ENCODE results near the gene TMC7.

The TMC7 gene

GRCh38 chr16:19092653-19093410 is 109.1 kb downstream of the TMC7 start:
- no peak overlapping the region for H3K4me3 ChIP-seq (ENCODE audit: low read depth, low read length)
- TF ChIP-seq, protein P1, sequence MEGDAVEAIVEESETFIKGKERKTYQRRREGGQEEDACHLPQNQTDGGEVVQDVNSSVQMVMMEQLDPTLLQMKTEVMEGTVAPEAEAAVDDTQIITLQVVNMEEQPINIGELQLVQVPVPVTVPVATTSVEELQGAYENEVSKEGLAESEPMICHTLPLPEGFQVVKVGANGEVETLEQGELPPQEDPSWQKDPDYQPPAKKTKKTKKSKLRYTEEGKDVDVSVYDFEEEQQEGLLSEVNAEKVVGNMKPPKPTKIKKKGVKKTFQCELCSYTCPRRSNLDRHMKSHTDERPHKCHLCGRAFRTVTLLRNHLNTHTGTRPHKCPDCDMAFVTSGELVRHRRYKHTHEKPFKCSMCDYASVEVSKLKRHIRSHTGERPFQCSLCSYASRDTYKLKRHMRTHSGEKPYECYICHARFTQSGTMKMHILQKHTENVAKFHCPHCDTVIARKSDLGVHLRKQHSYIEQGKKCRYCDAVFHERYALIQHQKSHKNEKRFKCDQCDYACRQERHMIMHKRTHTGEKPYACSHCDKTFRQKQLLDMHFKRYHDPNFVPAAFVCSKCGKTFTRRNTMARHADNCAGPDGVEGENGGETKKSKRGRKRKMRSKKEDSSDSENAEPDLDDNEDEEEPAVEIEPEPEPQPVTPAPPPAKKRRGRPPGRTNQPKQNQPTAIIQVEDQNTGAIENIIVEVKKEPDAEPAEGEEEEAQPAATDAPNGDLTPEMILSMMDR (IDR thresholded peaks at IDR 0.05; ENCODE audit: borderline replicate concordance, insufficient read depth, low read depth, low read length): no peak

GRCh38 chr16:19093631-19094541 is 110.2 kb downstream of the TMC7 start:
- TF ChIP-seq, protein P1 (IDR thresholded peaks at IDR 0.05; ENCODE audit: borderline replicate concordance, insufficient read depth, low read depth, low read length): no peak
- no peak overlapping the region for H3K4me3 ChIP-seq (ENCODE audit: low read depth, low read length)

GRCh38 chr16:19094542-19095365 is 111.0 kb downstream of the TMC7 start:
- H3K4me3 ChIP-seq (ENCODE audit: low read depth, low read length): no peak overlapping the region
- TF ChIP-seq, protein P1 (IDR thresholded peaks at IDR 0.05; ENCODE audit: borderline replicate concordance, insufficient read depth, low read depth, low read length): no peak

GRCh38 chr16:19095654-19096053 is 111.9 kb downstream of the TMC7 start:
- TF ChIP-seq, protein P1 (IDR thresholded peaks at IDR 0.05; ENCODE audit: borderline replicate concordance, insufficient read depth, low read depth, low read length): no peak
- no peak overlapping the region for H3K4me3 ChIP-seq (ENCODE audit: low read depth, low read length)

GRCh38 chr16:19098173-19098572 is 114.4 kb downstream of the TMC7 start:
- TF ChIP-seq, protein P1 (IDR thresholded peaks at IDR 0.05; ENCODE audit: borderline replicate concordance, insufficient read depth, low read depth, low read length): no peak

DNA sequence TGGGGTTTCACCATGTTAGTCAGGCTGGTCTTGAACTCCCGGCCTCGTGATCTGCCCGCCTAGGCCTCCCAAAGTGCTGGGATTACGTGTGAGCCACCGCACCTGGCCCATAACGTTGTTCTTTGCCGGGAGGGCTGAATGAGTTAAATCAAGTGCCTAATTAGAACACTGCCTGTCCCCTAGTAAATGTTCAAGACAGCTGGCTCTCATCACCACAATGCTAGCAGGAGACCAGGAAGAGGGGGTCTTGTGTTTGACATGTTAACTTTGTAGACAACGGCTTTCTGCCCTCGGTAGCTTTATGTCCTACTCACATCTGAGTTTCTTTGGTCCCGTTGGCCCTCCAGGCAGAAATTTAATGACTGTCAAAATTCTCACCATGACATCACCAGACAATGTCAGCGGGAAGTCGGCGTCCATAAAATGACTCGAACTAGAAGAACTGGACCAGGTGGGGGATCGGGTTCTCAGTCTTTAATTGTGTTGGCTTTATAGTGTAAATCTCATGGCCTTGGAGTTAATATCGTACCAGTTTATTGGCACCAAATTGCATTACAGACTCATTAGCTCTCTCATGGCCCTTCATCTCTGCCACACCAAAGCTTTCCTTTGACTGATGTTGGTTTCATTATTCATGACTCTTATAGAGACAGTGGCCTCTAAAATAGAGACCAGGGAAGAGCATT is 118.6 kb downstream of the TMC7 start:
- TF ChIP-seq, protein P1 (IDR thresholded peaks at IDR 0.05; ENCODE audit: borderline replicate concordance, insufficient read depth, low read depth, low read length): no peak
- H3K4me3 ChIP-seq (ENCODE audit: low read depth, low read length): no peak overlapping the region

More at GRCh38 chr16:19098173-19098572, 114.4 kb downstream of the TMC7 start:
- no peak overlapping the region for H3K4me3 ChIP-seq (ENCODE audit: low read depth, low read length)
